Jurkat, Clone E6-1 (cell line): ENCODE results near the gene AKT1.
"Not testable (repeated sequence)": the region's sequence is repeated elsewhere in the genome, so short reads cannot be mapped to it uniquely, and the experiment has no call there.

Source experiments
- DNase-seq: peaks from one replicate; pipeline ENCODE4 v3.0.0-alpha.2; 2011; ENCODE audit warnings: low read depth, low spot score
- H3K4me3 ChIP-seq: 2 replicates; pipeline ENCODE4 v1.5.1; 2011; ENCODE audit warnings: mild to moderate bottlenecking, low read length, control low read depth, moderate library complexity

Gene AKT1

DNA sequence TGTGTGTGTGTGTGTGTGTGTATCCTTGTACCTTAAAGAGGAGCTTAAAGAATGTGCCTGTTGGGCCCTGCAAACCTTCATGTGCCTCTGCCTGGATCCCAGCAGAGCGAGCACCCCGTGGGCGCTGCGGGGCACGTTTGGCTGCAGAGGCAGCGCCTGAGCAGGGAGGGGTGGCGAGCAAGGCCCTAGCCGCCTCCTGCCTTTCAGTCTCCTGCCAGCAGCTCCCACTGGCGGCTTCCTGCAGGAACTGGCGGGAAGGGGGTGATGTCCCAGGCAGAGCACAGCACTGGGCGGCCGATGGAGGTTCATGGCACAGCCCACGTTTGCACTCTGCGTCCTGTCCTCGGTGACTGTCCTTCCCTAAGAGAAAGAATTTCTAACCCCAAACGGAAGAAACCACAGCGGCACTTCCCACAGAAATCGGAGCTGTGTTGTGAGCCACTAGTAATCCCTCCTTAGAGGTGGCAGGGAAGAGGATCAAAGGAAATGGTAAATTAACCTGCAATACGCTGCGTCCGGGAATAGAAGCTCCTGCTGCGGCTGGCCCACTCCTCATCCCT, 25.2 kb upstream of the AKT1 start:
- DNase-seq, result no peak

DNA sequence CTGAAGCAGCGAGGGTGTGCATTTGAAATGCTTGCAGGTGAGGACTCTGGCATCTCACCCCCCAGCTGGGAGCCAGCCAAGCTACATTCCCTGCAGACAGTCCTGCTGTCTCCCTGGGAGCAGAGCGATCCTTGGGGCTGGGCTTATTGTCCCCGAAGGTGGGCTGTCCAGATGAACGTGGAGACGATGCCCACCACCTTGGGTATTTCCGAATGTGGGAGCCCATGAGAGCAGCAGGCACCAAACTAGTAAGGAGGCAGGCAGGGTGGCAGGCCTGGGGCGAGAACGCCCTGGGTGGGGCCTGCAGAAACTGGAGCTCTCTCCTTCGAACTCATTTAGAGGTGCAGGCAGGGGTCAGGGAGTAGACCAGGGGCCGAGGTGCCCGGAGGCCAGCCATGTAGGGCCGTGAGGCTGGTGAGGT, 23.8 kb upstream of the AKT1 start:
- H3K4me3 ChIP-seq, result no peak overlapping the region
- DNase-seq, result no peak

More for the DNA sequence above, 25.2 kb upstream of the AKT1 start:
- no peak overlapping the region for H3K4me3 ChIP-seq

DNA sequence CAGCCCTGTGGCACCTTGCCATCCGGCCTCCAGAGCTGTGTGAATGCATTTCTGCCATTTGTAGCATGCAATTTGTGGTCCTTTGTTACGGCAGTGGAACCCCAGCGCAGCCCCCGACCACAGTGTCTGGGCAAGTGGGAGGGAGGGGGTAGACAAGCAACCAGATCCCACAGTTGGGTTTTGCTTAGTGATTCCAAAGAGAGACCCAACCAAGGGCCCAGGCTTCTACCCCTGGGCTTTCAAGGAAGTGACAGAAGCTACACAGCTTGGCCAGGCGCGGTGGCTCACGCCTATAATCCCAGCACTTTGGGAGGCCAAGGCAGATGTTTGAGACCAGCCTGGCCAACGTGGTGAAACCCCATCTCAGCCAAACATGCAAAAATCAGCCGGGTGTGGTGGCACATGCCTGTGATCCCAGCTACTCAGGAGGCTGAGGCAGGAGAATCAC, 23.2 kb upstream of the AKT1 start:
- H3K4me3 ChIP-seq, result no peak overlapping the region
- DNase-seq, result no peak

DNA sequence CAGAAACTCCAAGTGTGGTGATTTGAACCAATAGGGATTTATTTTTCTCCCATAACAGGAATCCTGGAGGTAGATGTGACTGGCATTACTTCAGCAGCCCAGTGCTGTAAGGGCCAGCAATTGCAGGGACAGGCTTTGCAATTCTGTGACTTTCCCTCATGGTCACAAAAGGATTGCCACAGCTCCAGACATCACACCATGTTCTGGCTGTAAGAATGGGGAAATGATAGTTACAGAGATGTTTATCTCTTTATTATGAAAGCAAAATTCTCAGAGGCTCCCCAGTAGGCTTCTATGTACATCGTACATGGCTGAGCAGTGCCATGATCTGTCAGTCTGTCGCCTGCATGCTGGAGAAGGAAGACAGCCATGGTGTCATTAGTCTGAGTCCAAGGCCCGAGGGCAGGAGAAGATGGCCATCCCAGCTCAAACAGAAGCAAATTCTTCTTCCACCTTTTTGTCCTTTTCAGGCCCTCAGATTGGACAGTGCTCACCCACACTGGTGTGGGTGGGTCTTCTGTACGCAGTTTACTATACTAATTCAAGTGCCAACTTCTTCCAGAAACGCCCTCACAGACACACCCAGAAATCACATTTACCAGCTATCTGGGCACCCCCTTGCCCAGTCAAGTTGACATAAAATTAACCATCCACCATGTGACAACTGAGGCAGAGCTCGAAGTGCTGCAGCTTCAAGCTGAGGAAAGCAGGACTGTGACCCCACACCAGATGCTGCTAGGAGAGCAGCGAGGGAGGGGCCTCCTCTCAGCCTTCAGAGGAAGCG, 22.6 kb upstream of the AKT1 start:
- no peak for DNase-seq
- H3K4me3 ChIP-seq, result no peak overlapping the region

DNA sequence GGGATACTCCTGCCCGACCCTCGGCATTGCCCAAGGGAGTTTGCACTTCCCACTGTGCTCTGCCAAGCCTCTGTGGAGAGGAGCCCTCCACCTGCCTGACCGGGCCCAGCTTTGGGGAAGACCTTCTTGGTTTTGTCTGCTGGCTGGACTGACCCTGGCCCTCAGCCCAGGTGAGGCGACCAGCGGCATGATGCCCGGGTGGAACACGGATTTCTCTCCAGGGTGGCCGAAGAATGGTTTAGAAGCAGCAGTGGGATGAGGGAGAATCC, 21.0 kb upstream of the AKT1 start:
- H3K4me3 ChIP-seq, result peak overlapping the region; percentile 96
- DNase-seq, result no peak

DNA sequence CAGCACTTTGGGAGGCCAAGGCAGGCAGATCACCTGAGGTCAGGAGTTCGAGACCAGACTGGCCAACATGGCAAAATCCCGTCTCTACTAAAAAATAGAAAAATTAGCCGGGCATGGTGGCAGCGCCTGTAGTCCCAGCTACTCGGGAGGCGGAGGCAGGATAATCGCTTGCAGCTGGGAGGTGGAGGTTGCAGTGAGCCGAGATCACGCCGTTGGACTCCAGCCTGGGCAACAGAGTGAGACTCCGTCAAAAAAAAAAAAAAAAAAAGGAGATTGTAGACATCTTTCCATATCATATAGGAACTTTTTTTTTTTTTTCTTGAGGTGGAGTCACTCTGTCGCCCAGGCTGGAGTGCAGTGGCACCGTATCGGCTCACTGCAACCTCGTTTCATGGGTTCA, 19.2 kb upstream of the AKT1 start:
- DNase-seq, result not testable (repeated sequence)
- peak overlapping the region; percentile 96 for H3K4me3 ChIP-seq

DNA sequence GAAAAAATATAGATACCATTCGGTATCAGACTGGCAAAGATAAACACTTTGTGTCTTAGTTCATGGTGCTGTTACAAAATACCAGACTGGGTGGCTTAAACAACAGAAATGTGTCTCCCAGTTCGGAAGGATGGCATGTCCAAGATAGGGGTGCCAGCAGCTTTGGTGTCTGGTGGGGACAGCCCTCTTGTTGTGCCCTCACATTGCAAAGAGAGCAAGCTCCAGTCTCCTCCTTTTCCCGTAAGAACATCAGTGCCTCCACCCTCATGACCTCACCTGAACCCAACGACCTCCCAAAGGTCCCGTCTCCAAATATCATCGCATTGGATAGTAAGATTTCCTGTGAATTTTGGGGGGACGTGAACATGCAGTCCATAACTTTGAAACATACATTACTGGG, 17.7 kb upstream of the AKT1 start:
- no peak for DNase-seq

DNA sequence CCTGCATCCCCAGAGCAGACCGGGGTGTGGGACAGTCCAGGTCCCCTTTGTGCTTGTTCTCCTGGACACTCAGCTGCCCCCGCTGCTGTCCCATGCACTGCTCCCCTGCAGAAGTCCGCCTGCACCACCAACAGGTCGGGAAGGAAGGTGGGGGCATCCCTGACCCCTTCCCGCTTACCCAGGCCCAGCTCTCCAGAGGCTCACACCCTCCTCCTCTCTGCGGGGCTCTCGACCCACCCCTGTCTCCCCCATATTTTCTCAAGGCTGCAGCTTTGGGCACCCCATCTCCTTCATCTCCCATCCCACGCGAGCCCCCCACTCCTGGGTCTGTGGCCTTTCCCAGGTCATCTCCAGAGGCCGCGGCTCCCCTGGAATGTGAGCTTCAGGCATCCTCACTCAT, 14.8 kb upstream of the AKT1 start:
- DNase-seq, result no peak
- H3K4me3 ChIP-seq, result no peak overlapping the region

More for the DNA sequence above, 17.7 kb upstream of the AKT1 start:
- no peak overlapping the region for H3K4me3 ChIP-seq

DNA sequence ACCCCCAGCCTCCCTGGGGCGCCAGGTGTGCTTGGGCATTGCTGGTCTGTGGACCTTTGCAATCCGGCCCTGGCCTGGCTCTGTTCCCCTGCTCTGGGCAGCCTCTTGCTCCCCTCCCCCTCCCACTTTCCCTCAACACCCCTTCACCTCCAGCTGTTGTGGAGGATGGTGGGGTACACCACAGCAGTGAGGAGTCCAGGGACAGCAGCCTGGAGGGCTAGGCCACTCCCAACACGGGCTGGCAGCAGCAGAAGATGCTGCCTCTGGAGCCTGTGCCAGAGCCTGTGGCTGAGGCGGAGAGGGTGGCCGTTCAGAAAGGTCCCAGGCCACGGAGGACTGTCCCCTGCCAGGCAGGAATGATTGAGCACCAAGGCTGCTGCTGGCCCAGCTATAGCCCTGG, 12.9 kb upstream of the AKT1 start:
- H3K4me3 ChIP-seq, result no peak overlapping the region
- DNase-seq, result no peak

DNA sequence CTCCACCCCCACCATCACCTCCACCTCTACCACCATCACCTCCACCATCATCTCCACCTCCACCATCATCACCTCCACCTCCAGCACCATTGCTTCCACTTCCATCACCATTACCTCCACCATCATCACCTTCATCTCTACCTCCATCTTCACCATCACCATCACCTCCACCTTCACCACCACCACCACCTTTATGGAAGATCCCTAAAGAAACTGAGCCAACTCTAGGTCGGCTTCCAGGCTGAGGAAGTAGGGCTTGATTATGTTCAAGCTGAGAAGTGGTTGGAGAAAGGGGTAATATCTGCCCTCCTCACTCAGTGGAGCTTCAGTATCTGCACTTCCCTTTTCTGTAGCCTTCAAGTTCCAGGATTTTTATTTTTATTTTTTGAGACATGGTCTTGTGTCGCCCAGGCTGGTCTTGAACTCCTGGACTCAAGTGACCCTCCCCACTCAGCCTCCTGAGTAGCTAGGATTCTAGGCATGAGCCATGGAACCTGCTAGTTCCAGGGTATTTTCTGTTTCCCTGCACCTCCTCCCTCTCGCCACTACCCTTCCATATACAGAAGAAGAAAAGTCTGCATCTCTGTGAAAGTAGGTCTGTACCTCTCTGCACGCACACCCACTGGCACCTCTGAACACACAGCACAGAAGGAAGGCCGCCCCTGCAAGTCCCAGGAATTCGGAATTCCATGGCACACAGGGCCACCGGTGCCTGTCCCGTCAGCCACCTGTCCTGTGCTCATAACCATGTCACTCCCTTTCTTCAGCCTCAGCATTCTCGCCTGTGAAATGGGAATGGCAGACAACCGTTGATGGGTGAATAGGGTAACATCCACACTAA, 11.3 kb upstream of the AKT1 start:
- H3K4me3 ChIP-seq, result no peak overlapping the region
- DNase-seq, result no peak

DNA sequence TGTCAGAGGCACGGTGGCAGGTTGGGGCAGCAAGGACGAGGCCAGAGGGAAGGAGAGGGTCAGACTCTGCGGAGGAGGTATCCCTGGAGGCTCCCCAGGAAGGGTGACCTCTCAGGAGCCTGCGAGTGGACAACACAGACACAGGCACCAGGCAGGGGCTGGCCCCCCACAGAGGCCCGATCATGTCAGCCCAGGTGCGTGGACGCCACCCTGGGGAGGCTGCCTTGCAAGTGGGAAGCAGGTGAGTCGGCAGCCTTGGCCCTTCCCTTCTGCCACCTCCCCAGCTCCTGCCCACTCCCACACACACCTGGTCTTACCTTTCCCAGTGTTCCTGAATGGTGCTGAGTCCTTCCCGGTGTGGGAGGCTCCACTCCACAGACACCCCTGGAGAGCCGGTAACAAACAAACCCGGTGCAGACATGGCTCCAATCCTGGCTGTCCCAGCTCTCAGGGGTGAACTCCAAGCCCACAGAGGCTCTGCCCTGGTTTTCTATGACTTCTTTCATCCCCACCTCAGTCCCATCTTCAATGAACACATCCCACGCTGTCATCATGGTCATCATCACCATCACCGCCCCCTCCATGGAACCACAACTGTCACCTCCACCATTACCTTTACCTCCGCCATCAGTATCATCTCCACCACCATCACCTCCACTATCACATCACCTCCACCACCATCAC, 10.5 kb upstream of the AKT1 start:
- no peak for DNase-seq
- H3K4me3 ChIP-seq, result no peak overlapping the region

DNA sequence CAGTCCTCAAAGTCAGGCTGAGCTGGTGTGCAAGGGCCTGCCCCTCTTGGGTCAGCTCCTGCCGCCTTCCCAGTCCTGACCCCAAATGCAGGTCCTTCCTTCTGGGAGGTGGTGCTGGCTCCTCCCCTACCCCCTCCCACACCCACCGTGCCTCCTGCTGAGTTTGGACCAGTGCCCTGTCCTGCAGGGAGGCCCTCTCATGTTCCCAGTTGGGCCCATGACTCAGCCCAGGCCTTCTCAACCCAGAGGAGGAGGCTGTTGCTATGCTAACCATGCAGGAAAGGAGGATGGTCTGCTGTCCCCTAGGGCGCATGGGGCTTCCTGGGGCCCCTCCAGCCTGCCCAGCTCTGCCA, 9.8 kb upstream of the AKT1 start:
- DNase-seq, result no peak
- no peak overlapping the region for H3K4me3 ChIP-seq

DNA sequence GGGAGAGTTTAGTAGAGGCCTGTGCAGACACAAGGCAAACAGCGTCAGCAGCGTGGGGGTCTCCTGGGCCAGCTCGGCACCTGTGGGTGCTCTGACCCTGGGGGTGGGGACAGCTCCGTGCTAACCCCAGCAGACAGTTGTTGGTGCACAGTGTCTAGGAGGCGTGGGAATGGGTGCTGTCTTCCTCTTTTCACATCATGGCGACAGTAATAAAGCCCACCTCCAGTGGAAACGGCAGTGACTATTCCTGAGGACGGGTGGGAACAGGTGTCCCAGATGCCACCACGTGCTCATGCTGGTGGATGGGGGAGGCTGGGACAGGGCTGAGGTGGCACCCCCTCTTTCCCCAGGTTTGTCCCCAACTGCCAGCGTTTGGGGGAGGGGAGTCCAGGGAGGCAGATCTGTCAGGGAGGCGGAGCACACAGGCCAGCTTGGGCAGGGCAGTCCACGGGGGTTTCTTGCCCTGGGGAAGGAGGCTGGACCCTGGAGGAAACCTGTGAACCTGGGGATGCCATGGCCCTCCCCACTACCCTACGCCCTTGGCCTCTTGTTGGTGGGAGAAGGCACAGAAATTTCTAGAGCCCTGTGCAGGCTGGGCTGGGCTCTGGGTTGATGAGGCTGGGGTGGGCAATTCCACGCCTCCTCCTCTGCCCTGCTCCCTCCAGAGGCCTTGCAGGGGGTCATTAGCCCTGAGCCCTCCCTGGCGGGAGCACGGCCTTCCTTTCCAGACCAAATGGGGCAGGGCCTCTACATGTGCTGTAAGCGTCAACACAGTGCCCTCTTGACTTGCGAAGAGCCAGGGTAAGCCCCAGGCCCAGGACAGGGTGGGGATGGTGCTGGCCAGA, 9.2 kb upstream of the AKT1 start:
- DNase-seq, result no peak
- no peak overlapping the region for H3K4me3 ChIP-seq

DNA sequence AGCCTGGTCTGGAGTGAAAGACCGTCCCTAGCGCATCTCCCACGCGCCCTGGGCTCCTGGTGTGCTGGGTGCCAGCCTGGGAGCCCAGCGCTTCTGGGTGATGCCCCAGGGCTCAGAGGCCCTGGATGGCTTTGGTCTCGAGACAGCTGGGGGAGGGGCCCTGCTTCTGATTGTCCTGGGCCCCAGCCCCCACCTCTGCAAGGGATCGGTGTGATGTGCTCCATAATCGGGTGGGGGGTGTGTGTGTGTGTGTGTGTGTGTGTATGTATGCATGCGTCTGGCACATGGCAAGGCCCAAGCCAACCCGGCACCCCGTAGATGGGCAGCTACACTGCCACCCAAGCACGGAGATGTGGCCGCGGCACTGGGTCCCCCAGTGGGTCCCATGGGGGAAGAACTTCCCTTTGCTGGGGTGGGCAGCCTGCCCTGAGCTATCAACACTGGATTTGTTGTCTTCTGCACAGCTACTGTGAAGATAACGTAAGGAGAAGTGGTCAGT, 8.4 kb upstream of the AKT1 start:
- no peak for DNase-seq
- no peak overlapping the region for H3K4me3 ChIP-seq

DNA sequence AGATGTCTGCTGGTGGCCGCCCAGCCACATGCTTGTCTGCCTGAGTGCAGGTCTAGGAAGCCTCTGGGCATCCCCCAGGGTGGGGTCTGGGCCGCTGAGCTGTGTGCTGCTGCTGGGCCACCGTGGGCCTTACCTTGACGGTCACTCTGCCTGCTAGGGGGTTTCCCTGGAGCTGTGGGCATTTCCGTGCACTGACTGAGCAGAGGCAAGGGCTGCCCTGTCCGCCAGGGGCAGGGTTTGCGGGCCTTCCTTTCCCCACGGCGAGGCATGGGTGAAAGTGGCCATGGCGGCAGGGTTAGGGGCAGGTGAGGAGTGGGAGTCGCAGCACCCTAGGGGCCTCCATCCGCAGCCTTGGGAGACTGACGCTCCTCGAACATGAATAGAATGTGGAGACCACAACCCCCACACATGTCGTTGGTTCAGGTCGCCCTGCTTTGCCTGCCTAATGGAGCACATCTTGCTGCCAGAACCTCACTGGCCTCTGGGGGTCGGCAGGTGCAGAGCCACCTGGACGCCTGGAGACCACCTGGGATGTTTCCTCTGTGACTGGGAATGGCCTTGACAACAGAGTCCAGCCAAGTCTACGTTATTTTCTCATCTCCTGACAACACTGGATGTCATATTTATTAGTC, 7.8 kb upstream of the AKT1 start:
- no peak overlapping the region for H3K4me3 ChIP-seq
- no peak for DNase-seq

DNA sequence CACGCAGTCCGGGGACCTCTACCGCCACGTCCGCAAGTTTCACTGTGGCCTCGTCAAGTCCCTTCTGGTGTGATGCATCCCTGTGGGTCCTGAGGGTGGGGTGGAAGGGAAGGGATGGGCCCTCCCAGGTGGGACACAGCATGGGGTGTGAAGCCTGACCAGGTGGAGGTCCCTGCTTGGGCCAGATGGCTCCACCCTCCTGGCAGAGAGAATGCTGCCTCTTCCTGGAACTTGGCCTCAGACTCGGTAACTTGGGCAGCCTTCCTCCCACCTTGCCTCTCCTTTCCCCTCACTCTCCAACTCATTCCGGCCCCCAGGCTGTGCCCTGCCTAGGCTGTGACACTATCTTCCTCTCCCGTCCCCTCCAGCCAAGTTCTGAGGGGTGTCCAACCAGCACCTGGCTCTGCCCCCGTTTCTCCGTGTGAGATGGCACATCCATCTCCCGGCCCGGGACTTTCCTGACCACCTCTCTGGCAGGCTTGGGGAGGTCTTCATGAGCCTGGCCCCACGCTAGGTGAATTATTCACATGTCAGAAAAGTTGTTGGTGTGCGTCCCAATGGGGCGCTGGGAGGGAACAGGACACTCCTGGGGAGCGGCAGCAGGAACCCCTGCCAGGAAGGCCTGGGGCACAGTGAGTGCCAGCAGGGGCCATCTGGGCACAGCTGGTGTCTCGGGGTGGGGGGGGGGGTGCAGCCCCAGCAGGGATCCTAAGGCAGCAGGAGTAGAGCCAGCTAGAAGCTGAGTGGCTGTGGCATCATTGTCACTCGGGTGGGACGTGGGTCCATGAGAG, 7.0 kb upstream of the AKT1 start:
- no peak for DNase-seq
- no peak overlapping the region for H3K4me3 ChIP-seq

DNA sequence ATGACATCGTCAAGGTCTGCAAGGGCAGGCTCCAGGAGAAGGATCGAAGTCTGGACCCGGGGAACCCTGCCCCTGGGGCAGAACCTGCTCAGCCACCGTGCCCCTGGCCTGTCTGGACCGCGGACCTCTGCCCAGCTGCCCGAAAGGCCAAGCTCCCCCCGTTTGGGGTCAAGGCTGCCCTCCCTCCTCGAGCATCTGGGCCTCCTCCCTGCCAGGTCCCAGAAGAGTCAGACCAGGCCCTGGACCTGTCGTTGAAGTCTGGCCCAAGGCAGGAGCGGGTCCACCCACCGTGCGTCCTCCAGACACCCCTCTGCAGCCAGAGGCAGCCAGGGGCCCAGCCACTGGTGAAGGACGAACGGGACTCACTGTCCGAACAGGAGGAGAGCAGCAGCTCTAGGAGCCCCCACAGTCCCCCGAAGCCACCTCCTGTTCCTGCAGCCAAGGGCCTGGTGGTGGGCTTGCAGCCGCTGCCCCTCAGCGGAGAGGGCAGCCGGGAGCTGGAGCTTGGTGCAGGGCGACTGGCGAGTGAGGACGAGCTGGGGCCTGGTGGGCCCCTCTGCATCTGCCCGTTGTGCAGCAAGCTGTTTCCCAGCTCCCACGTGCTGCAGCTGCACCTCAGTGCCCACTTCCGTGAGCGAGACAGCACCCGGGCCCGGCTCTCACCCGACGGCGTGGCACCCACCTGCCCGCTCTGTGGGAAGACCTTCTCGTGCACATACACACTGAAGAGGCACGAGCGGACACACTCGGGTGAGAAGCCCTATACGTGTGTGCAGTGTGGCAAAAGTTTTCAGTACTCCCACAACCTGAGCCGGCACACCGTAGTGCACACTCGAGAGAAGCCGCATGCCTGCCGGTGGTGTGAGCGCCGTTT, 6.2 kb upstream of the AKT1 start:
- H3K4me3 ChIP-seq, result peak overlapping the region; percentile 62
- no peak for DNase-seq
